Fibroblast of peridontal ligament (primary cell): ENCODE measurements around the gene ZNF705A.
"Not testable (repeated sequence)": the region's sequence is repeated elsewhere in the genome, so short reads cannot be mapped to it uniquely, and the experiment has no call there.

Experiments used
- DNase-seq: peaks from one replicate; pipeline ENCODE4 v3.0.0-alpha.2; 2010; ENCODE audit errors: extremely low read depth

The ZNF705A gene

DNA sequence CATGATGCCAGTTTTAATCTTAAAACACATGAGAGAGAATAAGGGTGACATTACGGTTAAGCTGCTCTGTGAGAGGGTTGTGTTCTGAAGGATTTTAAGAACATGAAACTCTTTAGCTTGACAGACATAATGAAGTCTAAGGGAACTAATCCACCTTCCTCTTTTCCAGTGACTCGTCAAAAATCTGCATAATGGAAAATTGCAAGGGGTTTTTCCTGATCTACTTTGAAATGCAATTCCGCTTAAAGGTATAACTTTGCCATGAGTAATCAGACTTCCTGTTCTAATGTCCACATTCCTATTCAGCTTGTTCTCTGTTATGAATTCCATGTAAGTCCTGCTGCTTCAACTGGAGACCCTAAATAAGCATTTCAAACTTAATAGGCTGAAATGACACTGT lies at the start of gene ZNF705A:
ZNF705A (plus strand) TSS at position 171 of the 400 bp plus-strand sequence. CDS start 15,611 bp downstream, outside the sequence.
- DNase-seq, result peak; percentile 38

DNA sequence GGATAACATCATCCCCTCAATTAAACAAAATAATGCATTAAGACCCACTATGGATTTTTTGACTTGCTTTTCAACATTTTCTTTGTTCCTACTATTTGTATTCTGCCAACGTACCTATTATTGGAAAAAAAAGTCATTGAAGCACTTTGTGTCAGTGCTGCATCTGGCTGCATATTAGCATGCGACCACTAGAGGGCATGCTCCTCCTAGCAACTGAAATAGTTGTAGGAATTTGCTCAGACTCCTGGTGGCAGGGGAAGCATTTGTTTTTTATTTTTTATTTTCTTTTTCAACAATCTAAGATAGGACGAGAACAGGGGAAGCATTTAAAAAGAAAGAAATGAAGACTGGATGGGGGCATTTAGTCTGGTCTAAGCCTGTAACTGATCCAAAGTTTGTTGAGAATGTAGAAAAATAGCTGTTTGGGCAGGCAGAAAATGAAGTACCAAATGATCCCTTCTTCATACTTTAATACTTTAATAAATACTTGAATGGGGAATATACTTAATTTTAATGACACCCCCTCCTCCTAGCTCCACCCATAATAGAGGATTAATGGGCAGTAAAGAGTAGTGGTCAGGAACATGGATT lies 47.9 kb upstream of the ZNF705A start:
- DNase-seq, result peak; percentile 89

DNA sequence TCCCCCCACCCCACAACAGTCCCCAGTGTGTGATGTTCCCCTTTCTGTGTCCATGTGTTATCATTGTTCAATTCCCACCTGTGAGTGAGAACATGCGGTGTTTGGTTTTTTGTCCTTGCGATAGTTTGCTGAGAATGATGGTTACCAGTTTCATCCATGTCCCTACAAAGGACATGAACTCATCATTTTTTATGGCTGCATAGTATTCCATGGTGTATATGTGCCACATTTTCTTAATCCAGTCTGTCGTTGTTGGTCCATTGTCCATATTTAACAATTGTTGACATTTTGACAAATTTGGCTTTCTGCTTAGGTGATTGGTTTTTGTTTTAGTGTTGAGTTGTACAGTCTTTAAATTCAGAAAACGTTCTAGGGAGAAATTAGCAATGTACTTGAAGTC lies 43.7 kb upstream of the ZNF705A start:
- not testable (repeated sequence) for DNase-seq

DNA sequence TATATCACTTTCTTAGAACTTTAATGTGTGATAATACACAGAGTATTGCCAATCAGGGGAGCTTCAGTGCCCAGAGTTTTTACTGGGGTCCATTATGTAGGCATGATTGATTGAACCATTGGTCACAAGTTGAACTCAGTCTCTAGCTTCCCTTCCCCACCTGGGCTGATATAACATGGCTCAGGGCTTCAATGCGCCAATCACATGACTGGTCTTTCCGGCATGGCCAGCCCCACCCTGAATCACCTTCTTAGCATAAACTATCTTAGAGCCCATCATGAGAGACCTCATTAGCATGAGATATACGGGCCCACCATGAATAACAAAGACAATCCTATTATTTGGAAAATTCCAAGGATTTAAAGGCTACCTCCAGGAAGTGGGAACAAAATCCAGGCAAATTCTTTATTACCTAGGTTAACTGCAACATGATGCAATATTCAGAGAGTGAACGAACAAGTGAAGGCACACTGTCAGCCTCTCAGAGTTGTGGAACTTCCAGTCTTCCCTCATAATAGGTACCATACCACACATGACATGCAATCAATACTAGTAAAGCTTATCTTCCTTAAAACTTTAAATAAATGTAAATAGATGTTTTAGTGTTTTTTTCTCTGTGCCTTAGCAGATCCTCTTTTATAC lies 36.6 kb upstream of the ZNF705A start:
- no peak for DNase-seq

DNA sequence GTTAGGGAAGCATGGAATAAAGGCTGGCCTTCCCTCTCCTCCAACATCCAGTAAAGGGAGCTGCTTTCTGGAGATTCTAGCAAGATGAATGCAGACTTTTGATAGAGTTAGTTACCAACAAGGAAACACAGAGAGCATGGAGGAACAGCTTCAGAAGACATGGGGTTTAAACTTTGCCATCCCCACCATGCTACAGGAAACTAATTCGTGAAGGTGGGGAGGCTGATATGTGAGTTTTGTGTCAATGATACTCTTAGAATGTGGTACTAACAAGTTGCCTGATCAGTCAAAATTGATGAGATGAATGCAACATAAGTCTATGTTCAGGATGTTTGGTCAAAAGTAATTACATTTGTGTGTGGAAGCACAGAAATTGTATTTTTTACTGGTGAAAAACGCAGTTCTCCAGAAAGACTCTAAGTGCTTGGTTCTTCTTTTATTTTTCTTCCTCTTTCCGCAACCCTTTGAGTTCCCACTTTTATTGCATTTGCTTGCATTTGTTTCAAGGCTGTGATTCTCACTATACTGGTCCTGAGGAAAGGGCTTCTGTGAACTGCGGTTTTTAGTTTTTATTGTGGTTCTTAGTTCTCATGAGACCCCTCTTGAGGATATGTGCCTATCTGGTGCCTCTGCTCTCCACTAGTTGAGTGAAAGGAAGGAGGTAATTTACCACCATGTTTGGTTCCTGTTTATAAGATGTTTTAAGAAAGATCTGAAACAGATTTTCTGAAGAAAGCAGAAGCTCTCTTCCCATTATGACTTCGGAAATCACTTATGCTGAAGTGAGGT lies 33.5 kb upstream of the ZNF705A start, which contains the start of gene CLEC4A:
CLEC4A (plus strand) TSS at position 494 of the 789 bp plus-strand sequence; CDS start at position 756, 262 bp downstream.
- no peak for DNase-seq

DNA sequence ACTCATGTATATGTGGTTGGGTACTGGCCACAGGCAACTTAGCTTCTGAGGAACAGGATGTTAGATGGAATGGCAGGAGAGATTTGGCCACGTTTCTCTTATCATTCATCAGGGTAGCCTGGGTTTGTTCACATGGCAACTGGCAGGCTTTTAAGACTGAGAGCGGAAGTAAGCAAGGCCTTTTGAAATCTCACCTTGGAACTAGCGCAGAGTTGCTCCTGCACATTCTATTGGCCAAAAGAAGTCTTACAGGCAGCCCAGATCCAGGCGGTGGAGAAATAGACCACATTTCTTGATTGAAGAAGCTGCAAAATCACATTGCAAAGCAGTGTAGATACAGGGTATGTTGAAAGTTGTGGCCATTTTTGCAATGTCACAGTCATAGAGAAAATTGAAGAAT lies 29.7 kb upstream of the ZNF705A start:
- no peak for DNase-seq

DNA sequence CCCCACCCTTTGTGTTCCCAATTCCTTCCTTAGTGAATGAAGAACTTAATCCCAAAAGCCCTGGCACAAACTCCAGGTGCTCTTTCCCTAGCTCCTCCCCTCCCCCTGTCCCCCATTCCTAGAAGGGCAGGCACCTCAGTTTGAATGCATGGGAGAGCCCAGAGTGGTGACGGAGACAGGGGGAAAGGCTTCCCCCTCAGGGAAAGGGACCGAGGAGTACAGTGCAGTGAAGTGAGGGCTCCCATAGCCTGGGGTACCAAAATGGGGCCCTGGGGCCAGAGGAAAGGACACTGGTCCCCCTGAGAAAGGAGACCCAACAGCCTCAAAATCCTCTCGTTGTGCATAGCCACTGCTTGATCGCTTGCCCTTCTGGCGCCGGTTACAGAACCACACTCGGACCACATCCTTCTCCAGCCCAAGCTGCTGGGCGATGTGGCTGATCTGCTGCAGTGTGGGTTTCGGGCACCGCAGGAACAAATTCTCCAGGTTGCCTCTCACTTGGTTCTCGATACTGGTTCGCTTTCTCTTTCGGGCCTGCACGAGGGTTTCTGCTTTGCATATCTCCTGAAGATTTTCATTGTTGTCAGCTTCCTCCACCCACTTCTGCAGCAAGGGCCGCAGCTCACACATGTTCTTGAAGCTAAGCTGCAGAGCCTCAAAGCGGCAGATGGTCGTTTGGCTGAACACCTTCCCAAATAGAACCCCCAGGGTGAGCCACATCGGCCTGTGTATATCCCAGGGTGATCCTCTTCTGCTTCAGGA lies 23.0 kb upstream of the ZNF705A start:
- DNase-seq, result not testable (repeated sequence)

DNA sequence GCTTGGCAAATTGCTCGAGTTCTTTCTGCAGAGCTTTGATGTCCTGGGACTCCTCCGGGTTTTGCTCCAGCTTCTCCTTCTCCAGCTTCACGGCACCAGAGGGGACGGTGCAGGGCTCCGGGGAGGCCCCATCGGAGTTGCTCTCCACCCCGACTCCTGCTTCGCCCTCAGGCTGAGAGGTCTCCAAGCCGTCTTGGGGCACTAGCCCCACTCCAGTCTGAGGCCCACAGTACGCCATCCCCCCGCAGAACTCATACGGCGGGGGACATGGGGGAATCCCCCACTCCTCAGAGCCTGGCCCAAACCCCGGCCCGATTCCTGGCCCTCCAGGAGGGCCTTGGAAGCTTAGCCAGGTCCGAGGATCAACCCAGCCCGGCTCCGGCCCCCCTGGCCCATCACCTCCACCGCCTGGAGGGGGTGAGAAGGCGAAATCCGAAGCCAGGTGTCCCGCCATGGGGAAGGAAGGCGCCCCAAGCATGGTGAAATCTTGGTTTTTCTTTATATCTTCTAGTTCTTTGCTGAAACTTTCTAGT lies 22.4 kb upstream of the ZNF705A start:
- not testable (repeated sequence) for DNase-seq

DNA sequence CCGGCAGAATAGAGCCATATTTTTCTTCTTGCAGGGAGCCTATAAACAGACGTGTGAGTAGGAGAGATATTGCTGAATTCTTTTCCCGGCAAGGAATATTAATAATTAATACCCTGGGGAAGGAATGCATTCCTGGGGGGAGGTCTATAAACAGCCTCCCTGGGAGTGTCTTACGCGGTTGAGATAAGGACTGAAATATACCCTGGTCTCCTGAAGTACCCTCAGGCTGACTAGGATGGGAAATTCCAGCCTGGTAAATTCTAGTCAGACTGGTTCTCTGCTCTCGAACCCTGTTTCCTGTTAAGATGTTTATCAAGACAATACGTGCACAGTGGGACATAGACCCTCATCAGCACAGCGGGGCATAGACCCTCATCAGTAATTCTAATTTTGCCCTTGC lies 15.2 kb upstream of the ZNF705A start:
- not testable (repeated sequence) for DNase-seq

DNA sequence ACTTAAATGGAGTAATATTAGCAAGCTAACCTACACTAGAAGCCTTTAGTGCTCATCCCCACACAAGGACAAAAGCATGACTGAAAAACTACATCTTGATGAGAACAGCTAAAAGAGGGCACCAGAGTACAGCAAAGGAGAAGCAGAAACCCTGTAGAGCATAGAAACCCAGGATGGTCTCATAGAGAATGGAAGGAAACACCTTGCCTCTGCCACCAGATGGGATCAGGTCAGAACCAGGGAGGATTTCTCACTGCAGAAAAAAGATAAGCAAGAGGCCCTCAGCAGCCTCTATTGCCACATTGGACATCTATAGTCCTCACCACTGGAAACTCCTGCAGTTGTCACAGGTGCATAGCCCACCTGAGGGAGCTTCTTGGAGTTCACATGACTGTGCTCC lies 13.6 kb upstream of the ZNF705A start:
- no peak for DNase-seq

DNA sequence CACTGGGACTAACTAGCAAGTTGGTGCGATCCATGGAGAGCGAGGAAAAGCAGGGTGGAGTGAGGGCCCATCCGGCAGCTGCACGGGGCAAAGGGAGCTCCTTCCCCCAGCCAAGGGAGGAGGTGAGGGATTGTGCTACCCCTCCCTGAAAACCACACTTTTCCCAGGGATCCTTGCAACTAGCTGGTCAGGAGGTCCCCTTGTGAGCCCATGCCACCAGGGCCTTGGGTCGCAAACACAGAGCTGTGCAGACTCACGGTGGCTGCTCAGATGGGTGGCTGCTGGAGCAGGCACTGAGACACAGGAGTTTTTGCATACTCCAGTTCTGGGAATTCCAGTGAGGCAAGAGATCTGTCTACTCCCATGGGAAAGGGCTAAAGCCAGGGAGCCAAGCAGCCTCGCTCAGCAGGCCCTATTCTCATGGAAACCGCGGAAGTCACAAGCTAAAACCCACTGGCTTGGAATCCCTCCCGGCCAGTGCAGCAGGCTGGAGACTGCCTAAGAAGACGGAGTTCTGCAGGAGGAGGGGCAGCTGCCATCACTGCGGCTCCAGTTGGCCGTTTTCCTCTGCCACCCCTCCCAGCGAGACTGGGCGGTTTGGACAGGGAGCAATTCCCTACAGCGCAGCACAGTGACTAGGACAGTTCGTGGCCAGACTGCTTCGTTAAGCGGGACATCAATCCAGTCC lies 10.9 kb upstream of the ZNF705A start:
- DNase-seq, result peak; percentile 95

DNA sequence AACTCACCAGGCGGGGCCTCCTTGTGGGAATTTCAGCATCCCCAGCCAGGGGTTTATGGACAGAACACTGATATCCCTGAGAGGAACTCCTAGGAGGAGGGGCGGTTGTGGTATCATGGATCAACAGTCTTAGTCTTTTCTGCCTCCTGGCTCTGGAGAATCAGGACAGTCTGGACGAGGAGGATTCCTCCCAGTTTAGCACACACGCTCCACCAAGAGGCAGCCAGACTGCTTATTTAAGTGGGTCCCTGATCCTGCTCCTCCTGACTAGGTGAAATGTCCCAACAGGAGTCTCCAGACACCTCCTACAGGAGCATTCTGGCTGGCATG lies 10.4 kb upstream of the ZNF705A start:
- no peak for DNase-seq

DNA sequence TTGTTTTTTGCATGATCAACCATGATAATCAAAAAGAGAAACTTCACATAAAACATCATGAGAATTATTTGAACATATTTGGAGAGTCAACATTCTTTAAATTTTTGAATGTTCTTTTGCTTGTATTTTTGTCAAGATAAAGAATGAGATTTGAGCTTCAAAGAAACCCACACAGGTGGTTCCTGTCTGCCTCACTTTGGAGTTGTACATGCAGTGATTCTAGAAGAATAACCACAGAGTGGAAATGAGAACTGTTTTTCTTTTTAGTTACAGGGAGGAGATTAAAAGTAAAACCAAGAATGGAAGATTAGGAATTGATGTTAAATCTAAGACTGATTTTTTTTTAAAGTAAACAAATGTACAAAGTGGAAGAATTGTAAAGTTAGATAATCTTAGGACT lies 2.3 kb upstream of the ZNF705A start:
- DNase-seq, result no peak

DNA sequence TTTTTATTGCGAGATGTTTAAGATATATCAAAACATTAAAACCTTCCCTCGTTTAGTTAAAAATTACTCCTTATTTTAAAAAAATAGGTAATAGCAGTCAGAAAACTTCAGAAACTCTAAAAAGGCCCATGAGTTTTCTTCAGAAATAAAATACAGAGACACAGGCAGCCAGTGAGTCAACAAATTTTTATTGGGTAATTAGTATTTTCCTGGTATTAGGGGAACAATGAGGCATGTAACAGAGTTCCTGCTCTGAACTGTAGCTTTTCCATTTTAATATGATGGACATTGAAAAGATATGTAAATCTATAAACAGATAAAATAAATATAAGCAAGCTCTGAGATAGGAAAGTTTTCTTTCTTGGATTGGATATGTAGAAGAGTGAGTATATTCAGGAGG lies 399 bp upstream of the ZNF705A start:
- DNase-seq, result no peak

DNA sequence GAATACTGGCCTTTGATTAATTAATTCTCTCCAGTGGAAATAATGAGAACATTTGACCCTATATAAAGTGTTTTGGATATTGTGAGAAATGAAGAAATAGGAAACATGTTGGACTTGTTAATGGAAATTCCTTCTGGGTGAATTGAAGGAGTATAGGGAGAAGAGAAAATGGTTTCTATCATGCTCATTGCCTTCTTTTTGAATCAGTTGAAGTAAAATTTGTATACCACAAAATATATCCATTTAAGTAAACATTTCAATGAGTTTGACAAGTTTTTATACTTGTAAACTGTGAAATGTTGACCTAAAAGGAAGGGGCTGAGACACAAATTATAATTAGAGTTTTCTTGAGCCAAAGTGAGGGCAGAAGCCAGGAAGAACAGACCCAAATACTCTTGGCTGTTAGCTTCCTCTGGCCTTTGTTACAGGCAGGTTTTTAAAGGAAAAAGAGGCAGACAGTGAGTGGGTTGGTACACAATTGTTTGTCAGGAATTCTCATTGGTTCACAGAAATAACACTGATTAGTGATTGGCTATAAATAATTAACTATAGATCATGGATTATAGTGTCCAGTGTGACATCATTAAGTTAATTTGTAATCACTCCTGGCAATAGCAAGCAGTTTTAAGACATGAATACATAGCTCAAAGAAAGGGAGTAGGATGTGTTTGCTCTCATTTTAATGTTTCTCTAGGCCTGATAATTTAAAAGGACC lies 826 bp downstream of the ZNF705A start:
- DNase-seq, result no peak

DNA sequence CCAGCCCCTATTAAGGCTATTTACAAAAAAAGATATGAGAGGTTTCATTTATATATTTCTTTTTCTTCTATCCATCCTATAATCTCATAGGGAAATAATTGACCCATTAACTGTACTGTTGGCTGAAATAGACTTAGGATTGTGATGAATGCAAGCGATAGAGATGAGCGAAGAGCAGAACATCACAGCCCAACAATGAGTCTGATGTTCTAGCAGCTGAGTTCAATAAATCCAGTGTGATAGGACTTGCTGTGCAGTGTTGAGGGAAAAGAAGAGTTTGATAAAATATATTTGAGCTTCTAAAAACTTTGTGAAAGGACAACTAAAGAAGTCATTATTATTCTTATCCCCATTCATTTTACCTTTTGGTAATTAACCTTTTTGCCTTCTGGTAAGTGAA lies 16.1 kb downstream of the ZNF705A start:
- DNase-seq, result not testable (repeated sequence)

DNA sequence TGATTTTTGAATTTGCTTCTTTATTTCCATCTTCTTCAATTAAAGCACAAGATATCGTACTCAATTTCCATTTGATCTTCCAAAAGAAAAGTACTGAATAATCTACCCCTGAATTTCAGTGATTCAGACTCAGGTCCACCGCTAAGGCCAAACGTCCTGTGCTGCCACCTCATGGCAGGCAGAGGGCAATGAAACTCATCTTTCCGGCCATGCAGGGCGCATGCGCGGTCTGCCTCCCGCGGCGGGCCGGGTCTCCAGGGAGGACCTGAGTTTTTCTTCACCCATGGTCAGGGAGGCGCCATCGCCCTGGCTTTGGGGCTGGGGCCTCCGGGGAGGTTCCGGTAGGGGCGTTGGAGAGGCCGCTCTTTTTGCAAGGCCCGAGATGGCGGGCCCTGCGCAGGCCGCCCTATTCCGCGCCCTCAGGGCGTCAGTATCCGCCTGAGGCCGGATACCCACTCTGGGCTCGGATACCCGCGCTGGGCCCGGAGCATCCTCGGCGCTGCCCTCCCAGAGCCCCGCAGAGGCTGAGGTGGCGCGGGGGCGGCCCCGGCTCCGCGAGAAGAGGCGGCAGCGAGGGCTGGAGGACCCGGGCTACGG lies 23.3 kb downstream of the ZNF705A start:
- peak; percentile 79 for DNase-seq

DNA sequence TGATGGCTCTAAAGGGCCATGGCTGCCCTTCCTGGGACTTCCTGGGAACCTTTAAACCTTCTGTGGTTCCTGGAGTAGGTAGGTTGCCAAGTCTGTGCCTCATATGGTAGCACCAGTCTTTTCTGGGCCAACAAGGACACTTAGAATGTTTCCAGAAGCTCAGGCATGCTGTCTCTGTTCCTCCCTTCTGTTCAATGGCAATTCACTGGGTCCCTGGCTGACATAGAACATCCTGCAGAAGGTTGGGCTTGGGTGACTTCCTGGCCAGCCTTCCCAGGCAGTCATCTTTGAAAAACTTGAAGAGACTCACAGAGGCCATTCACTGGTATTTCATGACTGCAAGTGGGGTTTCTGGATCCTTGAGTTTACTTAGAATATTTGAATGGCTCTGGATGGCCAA lies 24.5 kb downstream of the ZNF705A start:
- not testable (repeated sequence) for DNase-seq

DNA sequence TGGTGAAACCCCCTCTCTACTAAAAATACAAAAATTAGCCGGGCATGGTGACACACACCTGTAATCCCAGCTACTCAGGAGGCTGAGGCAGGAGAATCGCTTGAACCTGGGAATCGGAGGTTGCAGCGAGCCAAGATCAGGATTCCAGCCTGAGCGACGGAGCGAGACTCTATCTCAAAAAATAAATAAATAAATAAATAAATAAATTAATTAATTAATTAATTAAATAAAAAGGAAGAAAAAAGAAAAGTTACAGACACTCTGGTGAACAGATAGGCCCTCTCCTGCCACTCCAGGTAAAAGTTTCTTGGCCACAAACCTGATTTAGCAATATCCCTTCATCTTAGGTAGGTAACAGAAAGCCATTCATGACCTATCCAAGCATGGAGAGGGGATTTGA lies 26.1 kb downstream of the ZNF705A start:
- not testable (repeated sequence) for DNase-seq

DNA sequence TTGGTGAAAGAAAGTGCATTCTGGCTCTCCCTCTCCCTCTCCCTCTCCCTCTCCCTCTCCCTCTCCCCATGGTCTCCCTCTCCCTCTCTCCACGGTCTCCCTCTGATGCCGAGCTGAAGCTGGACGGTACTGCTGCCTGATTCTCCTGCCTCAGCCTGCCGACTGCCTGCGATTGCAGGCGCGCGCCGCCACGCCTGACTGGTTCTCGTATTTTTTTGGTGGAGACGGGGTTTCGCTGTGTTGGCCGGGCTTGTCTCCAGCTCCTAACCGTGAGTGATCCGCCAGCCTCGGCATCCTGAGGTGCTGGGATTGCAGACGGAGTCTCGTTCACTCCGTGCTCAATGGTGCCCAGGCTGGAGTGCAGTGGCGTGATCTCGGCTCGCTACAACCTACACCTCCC lies 26.5 kb downstream of the ZNF705A start:
- not testable (repeated sequence) for DNase-seq
